Caco-2 (cell line): ENCODE results near the gene ZNF664. TPM values are rescaled to one million over a fixed set of nuclear protein-coding genes. Genes with fewer than 3 reads are reported as not detected.
A peak's percentile ranks its signal among the peaks of the same experiment; 100 is the strongest.

Source experiments
- BruUV-seq: library from RNA; stranded (reverse); fragments of 400-500 nt; replicated peaks from 2 replicates; lab custom pipeline; 2021; lab: Mats Ljungman, UMichigan
- CTCF ChIA-PET: fragments of 300-600 bp; sonication (Branson Sonifier 250); formaldehyde crosslinking; loops from one replicate; lab custom pipeline; 2022; ENCODE audit warnings: antibody characterized with exemption; lab: Charles Lee
- POLR2A ChIA-PET: fragments of 300-600 bp; sonication (Branson Sonifier 250); formaldehyde crosslinking; loops from one replicate; lab custom pipeline; 2022; ENCODE audit warnings: antibody characterized with exemption; lab: Charles Lee
- DNase-seq, 2 experiments: peaks; one replicate each; pipeline versions ENCODE4 v3.0.0 to v3.0.0-alpha.2; 2020 to 2022
- H3K27me3 ChIP-seq: replicated peaks from 2 replicates; pipeline ENCODE4 v1.6.0; 2011; ENCODE audit warnings: low read length; ENCODE audit not compliant: control insufficient read depth, insufficient read depth
- H3K36me3 ChIP-seq: 2 replicates; pipeline ENCODE4 v1.5.1; 2011; ENCODE audit warnings: low read length; ENCODE audit not compliant: control insufficient read depth, insufficient read depth
- H3K4me1 ChIP-seq: fragments of 250-450 bp; sonication (Bioruptor Pico); 2 replicates; pipeline ENCODE4 v1.5.1; 2020; ENCODE audit warnings: mild to moderate bottlenecking
- H3K4me3 ChIP-seq: 2 replicates; pipeline ENCODE4 v1.5.1; 2011; ENCODE audit warnings: low read depth, mild to moderate bottlenecking, control low read depth, low read length
- H3K9me3 ChIP-seq: fragments of 250-450 bp; sonication (Bioruptor Pico); 2 replicates; pipeline ENCODE4 v1.5.1; 2020; ENCODE audit warnings: mild to moderate bottlenecking, moderate library complexity
- H3K27ac Mint-ChIP-seq: one replicate; pipeline ENCODE4 v1.8.0; 2022; ENCODE audit warnings: mixed read lengths; ENCODE audit not compliant: unreplicated experiment
- H3K27me3 Mint-ChIP-seq: one replicate; pipeline ENCODE4 v1.8.0; 2022; ENCODE audit warnings: mixed read lengths; ENCODE audit not compliant: insufficient read depth, unreplicated experiment
- H3K36me3 Mint-ChIP-seq: one replicate; pipeline ENCODE4 v1.8.0; 2022; ENCODE audit warnings: mild to moderate bottlenecking, mixed read lengths; ENCODE audit not compliant: insufficient read depth, unreplicated experiment
- H3K4me1 Mint-ChIP-seq: one replicate; pipeline ENCODE4 v1.8.0; 2022; ENCODE audit warnings: low read depth, mixed read lengths; ENCODE audit not compliant: unreplicated experiment
- H3K4me3 Mint-ChIP-seq: one replicate; pipeline ENCODE4 v1.8.0; 2022; ENCODE audit warnings: mild to moderate bottlenecking, moderate library complexity, mixed read lengths; ENCODE audit not compliant: unreplicated experiment
- H3K9me3 Mint-ChIP-seq: one replicate; pipeline ENCODE4 v1.8.0; 2022; ENCODE audit warnings: mixed read lengths; ENCODE audit not compliant: unreplicated experiment
- intact Hi-C: fragments of 100-400 bp; cut with micrococcal nuclease; formaldehyde crosslinking; loops from one replicate; pipeline ENCODE4 v1.10.0; 2022; ENCODE audit not compliant: unreplicated experiment
- total RNA-seq: library from RNA; stranded (reverse); gene quantifications from 2 replicates; pipeline ENCODE4 v1.2.3, GENCODE V29; 2022
- TF ChIP-seq, protein P1 (sequence below), 2 experiments: fragments of 200-600 bp in 1 of 2; IDR thresholded peaks; 1 replicate in 1 of 2; 2 replicates in 1 of 2; pipeline versions ENCODE4 v1.5.1 to v1.8.0; 2011 to 2022; ENCODE audit warnings: antibody characterized with exemption in 1 of 2, control low read depth in 1 of 2, inconsistent platforms in 1 of 2, low read depth in 1 of 2, low read length in 1 of 2, mild to moderate bottlenecking in 1 of 2, moderate library complexity in 1 of 2; ENCODE audit not compliant: insufficient read depth in 1 of 2, severe bottlenecking in 1 of 2, unreplicated experiment in 1 of 2

Gene ZNF664
- total RNA-seq, 1 experiment from 2014 or later = 117 TPM

DNA sequence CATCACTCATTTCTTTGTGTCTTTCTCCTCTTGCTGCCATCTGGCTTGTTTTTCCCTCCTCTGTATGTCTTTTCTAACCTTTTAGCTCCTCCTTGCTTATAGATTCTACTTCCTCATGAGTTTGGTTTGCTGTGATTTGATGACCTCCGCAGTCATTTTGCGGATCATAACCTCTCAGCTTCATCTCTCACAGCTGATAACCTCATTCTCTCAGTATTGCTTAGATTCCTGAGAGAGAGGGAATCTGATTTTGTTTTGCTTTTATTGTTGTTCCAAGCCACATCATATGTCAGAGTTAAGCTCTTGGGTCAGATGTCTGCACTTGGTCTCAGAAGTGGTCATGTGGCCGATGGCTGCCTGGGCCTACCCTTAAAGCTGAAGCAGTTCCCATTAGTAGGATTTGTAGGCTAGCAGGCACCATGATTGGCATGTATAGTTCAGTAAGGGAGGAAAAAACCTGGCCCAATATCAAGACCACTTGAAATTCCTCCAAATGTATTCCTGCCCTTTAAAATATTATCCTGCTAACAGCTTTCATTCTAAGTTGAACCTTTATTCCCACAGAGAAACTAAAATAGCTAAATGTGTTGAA, 13.5 kb downstream of the ZNF664 start:
- TF ChIP-seq, protein P1, sequence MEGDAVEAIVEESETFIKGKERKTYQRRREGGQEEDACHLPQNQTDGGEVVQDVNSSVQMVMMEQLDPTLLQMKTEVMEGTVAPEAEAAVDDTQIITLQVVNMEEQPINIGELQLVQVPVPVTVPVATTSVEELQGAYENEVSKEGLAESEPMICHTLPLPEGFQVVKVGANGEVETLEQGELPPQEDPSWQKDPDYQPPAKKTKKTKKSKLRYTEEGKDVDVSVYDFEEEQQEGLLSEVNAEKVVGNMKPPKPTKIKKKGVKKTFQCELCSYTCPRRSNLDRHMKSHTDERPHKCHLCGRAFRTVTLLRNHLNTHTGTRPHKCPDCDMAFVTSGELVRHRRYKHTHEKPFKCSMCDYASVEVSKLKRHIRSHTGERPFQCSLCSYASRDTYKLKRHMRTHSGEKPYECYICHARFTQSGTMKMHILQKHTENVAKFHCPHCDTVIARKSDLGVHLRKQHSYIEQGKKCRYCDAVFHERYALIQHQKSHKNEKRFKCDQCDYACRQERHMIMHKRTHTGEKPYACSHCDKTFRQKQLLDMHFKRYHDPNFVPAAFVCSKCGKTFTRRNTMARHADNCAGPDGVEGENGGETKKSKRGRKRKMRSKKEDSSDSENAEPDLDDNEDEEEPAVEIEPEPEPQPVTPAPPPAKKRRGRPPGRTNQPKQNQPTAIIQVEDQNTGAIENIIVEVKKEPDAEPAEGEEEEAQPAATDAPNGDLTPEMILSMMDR (IDR thresholded peaks at IDR 0.05; ENCODE audit: insufficient read depth in 1 of 2, low read depth in 1 of 2, low read length in 1 of 2, severe bottlenecking in 1 of 2, unreplicated experiment in 1 of 2) = no peak
- DNase-seq = no peak
- H3K27me3 ChIP-seq = no peaks in the 10 kb centered on the region
- Mint-ChIP-seq H3K4me3 (no peak overlapping the region), H3K36me3 (peaks cover 70% of the 10 kb centered on the region), H3K27me3 (no peaks in the 10 kb centered on the region), H3K4me1 (peaks cover 31% of the 10 kb centered on the region), H3K9me3 (no peaks in the 10 kb centered on the region), H3K27ac (no peak overlapping the region)
- BruUV-seq = no TSS peak
- ChIA-PET POLR2A (no interaction called here), CTCF (interaction anchor here (0.5 to 1.3 kb wide), 4 partner anchors 46 to 186 kb away, joined by 3 to 6 read pairs (median 4); no protein-coding TSS in a partner anchor)
- H3K36me3 ChIP-seq = peaks cover 4% of the 10 kb centered on the region
- H3K4me1 ChIP-seq = peaks cover 28% of the 10 kb centered on the region
- H3K9me3 ChIP-seq = no peaks in the 10 kb centered on the region
- no peak overlapping the region for H3K4me3 ChIP-seq
- intact Hi-C loops = no loop called here

DNA sequence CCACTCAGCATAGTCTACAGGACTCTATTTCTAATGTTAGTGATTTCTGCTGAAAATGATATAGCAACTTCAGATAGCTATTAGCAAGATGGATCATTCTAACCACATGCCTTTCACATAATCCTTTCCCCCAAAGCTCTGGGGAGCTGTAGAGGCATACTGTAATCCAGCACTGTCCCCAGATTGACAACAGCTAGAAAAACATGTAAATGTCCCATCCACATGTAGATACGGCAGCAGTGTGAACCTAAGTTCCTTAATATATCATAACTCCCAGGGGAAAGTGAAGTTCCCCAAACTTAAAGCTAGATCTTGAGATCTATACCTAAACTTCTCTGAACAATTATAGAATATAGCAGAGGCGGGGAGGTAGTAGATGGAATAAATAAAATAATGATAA, 14.0 kb downstream of the ZNF664 start:
- no TSS peak for BruUV-seq
- H3K4me3 Mint-ChIP-seq = no peak overlapping the region
- no peak for DNase-seq
- peaks cover 75% of the 10 kb centered on the region for H3K36me3 Mint-ChIP-seq
- no peaks in the 10 kb centered on the region for H3K9me3 ChIP-seq
- peaks cover 34% of the 10 kb centered on the region for H3K4me1 ChIP-seq
- H3K27me3 ChIP-seq = no peaks in the 10 kb centered on the region
- peaks cover 31% of the 10 kb centered on the region for H3K4me1 Mint-ChIP-seq
- POLR2A ChIA-PET = no interaction called here
- intact Hi-C loops = no loop called here
- no peak overlapping the region for H3K4me3 ChIP-seq
- H3K27me3 Mint-ChIP-seq = no peaks in the 10 kb centered on the region
- CTCF ChIA-PET = interaction anchor here (0.5 to 1.3 kb wide), 3 partner anchors 45 to 187 kb away, joined by 3 to 6 read pairs (median 4); no protein-coding TSS in a partner anchor
- H3K36me3 ChIP-seq = peaks cover 4% of the 10 kb centered on the region
- no peaks in the 10 kb centered on the region for H3K9me3 Mint-ChIP-seq
- TF ChIP-seq, protein P1 (IDR thresholded peaks at IDR 0.05; ENCODE audit: insufficient read depth in 1 of 2, low read depth in 1 of 2, low read length in 1 of 2, severe bottlenecking in 1 of 2, unreplicated experiment in 1 of 2) = no peak
- H3K27ac Mint-ChIP-seq = no peak overlapping the region

DNA sequence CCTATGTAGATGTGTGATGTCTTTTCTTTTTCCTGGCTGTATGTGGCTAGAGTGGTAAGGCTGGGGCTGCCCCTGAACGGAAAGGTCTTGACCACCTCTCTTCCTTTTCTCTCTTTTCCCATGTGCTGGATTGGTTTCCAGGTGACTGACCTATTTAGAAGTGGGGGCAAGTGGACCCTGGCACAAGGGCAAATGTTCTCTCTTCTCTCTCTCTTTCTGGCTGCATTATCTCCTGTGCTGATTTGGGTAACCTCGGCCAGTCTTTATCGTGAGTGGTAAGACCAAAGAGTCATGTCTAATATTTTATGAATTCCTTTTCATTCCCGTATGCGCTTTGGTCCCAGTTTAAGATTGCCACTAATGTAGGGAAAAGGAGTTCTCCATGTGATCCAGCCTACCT, 16.2 kb downstream of the ZNF664 start:
- Mint-ChIP-seq H3K36me3 (peaks cover 76% of the 10 kb centered on the region), H3K4me3 (no peak overlapping the region), H3K27ac (peak overlapping the region; percentile 49), H3K27me3 (no peaks in the 10 kb centered on the region), H3K9me3 (no peaks in the 10 kb centered on the region), H3K4me1 (peaks cover 26% of the 10 kb centered on the region)
- Histone ChIP-seq H3K4me3 (no peak overlapping the region), H3K4me1 (peaks cover 35% of the 10 kb centered on the region), H3K9me3 (no peaks in the 10 kb centered on the region), H3K27me3 (no peaks in the 10 kb centered on the region), H3K36me3 (peaks cover 5% of the 10 kb centered on the region; the same call in 1 of the 2 replicates)
- intact Hi-C loops = no loop called here
- DNase-seq = no peak
- no TSS peak for BruUV-seq
- ChIA-PET POLR2A (no interaction called here), CTCF (no interaction called here)
- TF ChIP-seq, protein P1 (IDR thresholded peaks at IDR 0.05; ENCODE audit: insufficient read depth in 1 of 2, low read depth in 1 of 2, low read length in 1 of 2, severe bottlenecking in 1 of 2, unreplicated experiment in 1 of 2) = no peak
